WI38 (cell line): ENCODE results near the gene TSPO2.

ENCODE experiments used
- H3K4me3 ChIP-seq: 2 replicates; pipeline ENCODE4 v1.5.1; 2011; ENCODE audit warnings: low read depth, mild to moderate bottlenecking, control low read depth, low read length
- TF ChIP-seq, protein P1 (sequence below): IDR thresholded peaks from 2 replicates; pipeline ENCODE4 v1.5.1; 2012; ENCODE audit warnings: low read depth, mild to moderate bottlenecking, control low read depth, low read length

The TSPO2 gene

GRCh38 chr6:41028561-41029412 lies 13.5 kb upstream of the TSPO2 start:
- TF ChIP-seq, protein P1, sequence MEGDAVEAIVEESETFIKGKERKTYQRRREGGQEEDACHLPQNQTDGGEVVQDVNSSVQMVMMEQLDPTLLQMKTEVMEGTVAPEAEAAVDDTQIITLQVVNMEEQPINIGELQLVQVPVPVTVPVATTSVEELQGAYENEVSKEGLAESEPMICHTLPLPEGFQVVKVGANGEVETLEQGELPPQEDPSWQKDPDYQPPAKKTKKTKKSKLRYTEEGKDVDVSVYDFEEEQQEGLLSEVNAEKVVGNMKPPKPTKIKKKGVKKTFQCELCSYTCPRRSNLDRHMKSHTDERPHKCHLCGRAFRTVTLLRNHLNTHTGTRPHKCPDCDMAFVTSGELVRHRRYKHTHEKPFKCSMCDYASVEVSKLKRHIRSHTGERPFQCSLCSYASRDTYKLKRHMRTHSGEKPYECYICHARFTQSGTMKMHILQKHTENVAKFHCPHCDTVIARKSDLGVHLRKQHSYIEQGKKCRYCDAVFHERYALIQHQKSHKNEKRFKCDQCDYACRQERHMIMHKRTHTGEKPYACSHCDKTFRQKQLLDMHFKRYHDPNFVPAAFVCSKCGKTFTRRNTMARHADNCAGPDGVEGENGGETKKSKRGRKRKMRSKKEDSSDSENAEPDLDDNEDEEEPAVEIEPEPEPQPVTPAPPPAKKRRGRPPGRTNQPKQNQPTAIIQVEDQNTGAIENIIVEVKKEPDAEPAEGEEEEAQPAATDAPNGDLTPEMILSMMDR: no peak
- H3K4me3 ChIP-seq: peak overlapping the region; percentile 36

DNA sequence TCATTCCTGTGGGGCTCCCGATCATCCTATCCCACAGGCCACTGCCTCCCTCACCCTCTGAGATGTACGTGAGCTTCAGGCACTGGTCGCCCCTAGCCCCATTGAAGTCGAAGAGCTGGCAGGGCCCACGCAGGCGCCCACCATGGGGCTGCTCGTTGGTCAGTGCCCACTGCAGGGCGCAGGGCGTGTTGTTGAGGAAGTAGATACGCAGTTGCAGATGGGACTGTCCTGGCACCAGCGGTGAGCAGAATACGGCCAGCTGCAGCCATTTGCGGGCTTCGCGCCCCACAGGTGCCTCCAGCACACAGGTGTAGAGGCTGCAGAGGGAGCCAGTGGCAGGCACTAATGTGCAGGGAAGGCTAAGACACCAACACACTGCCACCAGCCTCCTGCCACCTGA lies 9.4 kb upstream of the TSPO2 start:
- TF ChIP-seq, protein P1: no peak
- no peak overlapping the region for H3K4me3 ChIP-seq

GRCh38 chr6:41033776-41034175 lies 8.5 kb upstream of the TSPO2 start:
- H3K4me3 ChIP-seq: no peak overlapping the region
- TF ChIP-seq, protein P1: no peak

DNA sequence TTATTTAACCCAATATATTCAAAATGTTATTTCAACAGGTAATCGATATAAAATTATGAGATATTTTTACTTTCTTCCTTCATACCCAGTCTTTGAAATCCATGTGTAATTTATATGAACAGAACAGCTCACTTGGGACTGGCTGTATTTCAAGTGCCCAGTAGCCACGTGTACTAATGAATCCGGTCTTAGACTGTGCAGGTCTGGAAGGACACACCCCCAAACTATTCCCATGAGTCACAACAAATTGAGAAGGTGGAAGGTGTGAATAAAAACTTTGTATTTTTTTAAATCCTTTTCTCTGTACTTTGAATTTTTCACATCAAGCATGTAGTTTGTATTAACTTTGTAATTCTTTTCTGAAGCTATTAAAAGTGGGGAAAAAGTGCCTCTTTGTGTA lies 6.1 kb upstream of the TSPO2 start:
- TF ChIP-seq, protein P1: no peak

DNA sequence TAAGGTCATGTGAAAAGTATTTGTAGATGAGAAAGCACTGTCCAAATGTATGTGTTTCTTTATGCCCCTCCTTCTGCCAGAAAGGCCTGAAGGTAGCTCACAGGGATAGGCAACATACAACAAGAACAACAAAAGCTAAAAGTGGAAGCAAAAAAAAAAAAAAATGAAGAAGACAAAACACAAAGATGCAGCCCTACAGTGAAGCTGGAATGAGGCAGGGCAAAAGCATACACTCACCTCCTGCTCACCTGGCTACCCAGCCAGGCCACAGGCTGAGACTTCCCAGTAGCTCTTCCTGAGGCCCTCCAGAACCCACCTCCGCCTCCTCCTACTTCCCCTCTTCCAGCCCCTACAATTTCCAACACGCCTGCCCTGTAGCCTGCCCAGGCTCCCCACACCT lies 5.7 kb upstream of the TSPO2 start:
- H3K4me3 ChIP-seq: no peak overlapping the region
- TF ChIP-seq, protein P1: no peak

More for the DNA sequence above, 6.1 kb upstream of the TSPO2 start:
- H3K4me3 ChIP-seq: no peak overlapping the region

- H3K4me3 ChIP-seq: no peak overlapping the region
- TF ChIP-seq, protein P1: no peak
These were observed 5.0 kb upstream of the TSPO2 start for GRCh38 chr6:41037107-41037900.

DNA sequence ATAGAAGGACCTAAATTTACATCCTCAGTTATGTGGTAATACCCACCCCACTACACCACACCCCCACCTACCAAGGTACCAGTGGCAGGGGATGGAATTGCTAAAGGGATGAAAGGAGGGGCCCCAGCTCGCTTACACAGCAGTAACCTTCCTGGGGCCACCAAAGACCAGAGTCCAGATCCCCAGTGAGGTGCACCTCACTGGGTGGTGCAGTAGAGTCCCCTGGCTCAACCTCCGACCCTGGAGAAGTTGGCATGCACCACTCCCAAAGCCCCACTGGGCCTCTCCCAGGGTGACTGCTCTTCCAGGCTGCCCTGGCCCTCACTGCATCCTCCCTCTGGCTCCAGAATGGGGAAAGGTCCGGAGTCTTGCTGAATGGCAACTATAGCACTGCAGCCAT lies 4.1 kb upstream of the TSPO2 start:
- TF ChIP-seq, protein P1: no peak
- no peak overlapping the region for H3K4me3 ChIP-seq
